HEK293T (cell line): ENCODE results near the gene GLRA3.

ENCODE experiments used
- FOXA1 ChIP-seq: fragments of 450-650 bp; IDR thresholded peaks from 2 replicates; pipeline ENCODE4 v1.6.1; 2016; ENCODE audit warnings: mild to moderate bottlenecking
- FOXK2 ChIP-seq: fragments of 450-650 bp; IDR thresholded peaks from 2 replicates; pipeline ENCODE4 v1.6.1; 2016; ENCODE audit warnings: mild to moderate bottlenecking

DNA sequence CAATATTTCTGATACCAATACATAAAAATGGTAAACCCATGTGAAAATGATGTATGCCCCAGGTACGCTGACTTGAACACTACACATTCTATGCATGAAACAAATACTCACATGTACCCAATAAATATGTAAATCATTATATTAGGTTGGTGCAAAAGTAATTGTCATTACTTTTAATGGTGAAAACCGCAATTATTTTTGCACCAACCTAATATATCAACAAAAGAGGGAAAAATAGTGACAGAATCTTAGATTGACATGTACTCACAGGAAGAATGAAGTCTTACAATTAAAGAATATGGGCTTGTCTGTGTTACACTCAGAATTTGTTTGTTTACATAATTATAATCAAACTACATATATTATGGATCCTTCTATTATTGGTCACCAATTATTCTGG is 82.3 kb downstream of the GLRA3 start:
- TF ChIP-seq FOXK2, result no peak
- no peak for TF ChIP-seq FOXA1
